ENCODE data around the gene MGARP. TPM values are rescaled to one million over a fixed set of nuclear protein-coding genes. Genes with fewer than 3 reads are reported as not detected.

The MGARP gene
- total RNA-seq, 1 donor from 2014 or later, result 0.53 TPM

- DNase-seq (ENCODE audit: low read depth) (no peak), FAIRE-seq (no peak)
- no peaks in the 10 kb centered on the region for H3K27me3 ChIP-seq (ENCODE audit: control insufficient read depth, insufficient read depth, low read length)
- H3K4me3 ChIP-seq (ENCODE audit: low read depth, low read length), result no peak overlapping the region
- no peak for TF ChIP-seq CTCF (IDR thresholded peaks at IDR 0.05; ENCODE audit: insufficient read depth, low read length, severe bottlenecking)
- H3K36me3 ChIP-seq (ENCODE audit: control insufficient read depth, insufficient read depth, low read length), result no peaks in the 10 kb centered on the region
Observed at GRCh38 chr4:139221687-139222086, 58.3 kb downstream of the MGARP start.

GRCh38 chr4:139219450-139220055 is 60.5 kb downstream of the MGARP start:
- Histone ChIP-seq H3K36me3 (ENCODE audit: control insufficient read depth, insufficient read depth, low read length) (no peaks in the 10 kb centered on the region), H3K4me3 (ENCODE audit: low read depth, low read length) (no peak overlapping the region), H3K27me3 (ENCODE audit: control insufficient read depth, insufficient read depth, low read length) (no peaks in the 10 kb centered on the region)
- FAIRE-seq, result no peak
- DNase-seq (ENCODE audit: low read depth), result no peak
- TF ChIP-seq CTCF (IDR thresholded peaks at IDR 0.05; ENCODE audit: insufficient read depth, low read length, severe bottlenecking), result no peak

Other genes with a start within 250 kb of the MGARP start
- 27.1 and 29.2 TPM in 2 replicates for gene ELF2, start 103.0 kb downstream of the MGARP start, total RNA-seq
- gene NAA15, start 21.3 kb upstream of the MGARP start, total RNA-seq, result 31.7 and 35.8 TPM in 2 replicates
- gene NDUFC1, start 22.3 kb upstream of the MGARP start, total RNA-seq, result 18.7 and 53.4 TPM in 2 replicates
- 9.2 and 10.0 TPM in 2 replicates for gene RAB33B, start 173.9 kb upstream of the MGARP start, total RNA-seq